DMS153 (cell line): ENCODE measurements around the gene NANOS3.
A peak's percentile ranks its signal among the peaks of the same experiment; 100 is the strongest.

ENCODE experiments used
- DNase-seq: peaks from one replicate; lab custom pipeline; 2025; lab: John Stamatoyannopoulos, UW

The NANOS3 gene

GRCh38 chr19:13876834-13877233 is at the start of gene NANOS3:
Gene NANOS3 (plus strand): TSS chr19:13877134. CDS start chr19:13877249, 115 bp downstream.
- DNase-seq = no peak

GRCh38 chr19:13827656-13828055 is 49.3 kb upstream of the NANOS3 start:
- no peak for DNase-seq

GRCh38 chr19:13830114-13830740 is 46.7 kb upstream of the NANOS3 start:
- no peak for DNase-seq

- DNase-seq = no peak
These were observed 46.0 kb upstream of the NANOS3 start for GRCh38 chr19:13830741-13831536.

- no peak for DNase-seq
These were observed 45.1 kb upstream of the NANOS3 start for GRCh38 chr19:13831537-13832467.

- DNase-seq = peak; percentile 86
These were observed 43.3 kb upstream of the NANOS3 start for GRCh38 chr19:13833330-13834243.

- no peak for DNase-seq
These were observed 42.5 kb upstream of the NANOS3 start for GRCh38 chr19:13834244-13835069.

GRCh38 chr19:13835791-13836723 is 40.9 kb upstream of the NANOS3 start:
- DNase-seq = no peak

GRCh38 chr19:13838435-13839129 is 38.4 kb upstream of the NANOS3 start:
- DNase-seq = no peak

GRCh38 chr19:13839130-13839937 is 37.6 kb upstream of the NANOS3 start:
- DNase-seq = peak; percentile 82

- no peak for DNase-seq
These were observed 37.0 kb upstream of the NANOS3 start for GRCh38 chr19:13839938-13840304.

GRCh38 chr19:13840305-13841085 is 36.4 kb upstream of the NANOS3 start:
- no peak for DNase-seq

- no peak for DNase-seq
These were observed 35.6 kb upstream of the NANOS3 start for GRCh38 chr19:13841086-13841961.

GRCh38 chr19:13841962-13842290 is 35.0 kb upstream of the NANOS3 start:
- no peak for DNase-seq

- no peak for DNase-seq
These were observed 34.4 kb upstream of the NANOS3 start for GRCh38 chr19:13842291-13843103.
